ENCODE data around the gene ATP23. TPM values are rescaled to one million over a fixed set of nuclear protein-coding genes. Genes with fewer than 3 reads are reported as not detected.

The ATP23 gene
- total RNA-seq = 1 to 10 TPM; 5.6 to 5.7 TPM
- long read RNA-seq, donor 1, partial matches to known transcripts = 0 of 4 reads
- long read RNA-seq, donor 1, other reads (novel, unspliced or antisense) = 1 of 4 reads
- long read RNA-seq, donor 2, transcript ATP23-201 (6 exons, 1,245 nt) = major isoform, 13 of 17 reads
- long read RNA-seq, donor 2, partial matches to known transcripts = 0 of 17 reads
- long read RNA-seq, donor 2, other reads (novel, unspliced or antisense) = 4 of 17 reads

GRCh38 chr12:57941165-57941894 is at the start of gene ATP23:
Gene ATP23 (plus strand): TSS chr12:57941567. CDS start chr12:57941702, 135 bp downstream.
- DNase-seq (ENCODE audit: low spot score) = peak; percentile 97
- intact Hi-C loops (cut with DNase I) = no loop called here

GRCh38 chr12:57892232-57892972 is 49.0 kb upstream of the ATP23 start:
- intact Hi-C loops (cut with DNase I) = no loop called here

GRCh38 chr12:57893431-57894353 is 47.7 kb upstream of the ATP23 start:
- peak; percentile 96 for DNase-seq (ENCODE audit: low spot score)
- intact Hi-C loops (cut with DNase I) = no loop called here

More at GRCh38 chr12:57892232-57892972, 49.0 kb upstream of the ATP23 start:
- DNase-seq (ENCODE audit: low spot score) = no peak

GRCh38 chr12:57894399-57895292 is 46.7 kb upstream of the ATP23 start:
- DNase-seq (ENCODE audit: low spot score) = no peak
- intact Hi-C loops (cut with DNase I) = no loop called here

- no peak for DNase-seq (ENCODE audit: low spot score)
- intact Hi-C loops (cut with DNase I) = loop anchor here (1.0 to 2.0 kb wide), 2 partner anchors 51 to 141 kb away; no protein-coding TSS in a partner anchor
Observed at GRCh38 chr12:57895389-57896114, 45.8 kb upstream of the ATP23 start.

- intact Hi-C loops (cut with DNase I) = loop anchor here (1.0 to 2.0 kb wide), 2 partner anchors 51 to 142 kb away; no protein-coding TSS in a partner anchor
- no peak for DNase-seq (ENCODE audit: low spot score)
Observed at GRCh38 chr12:57896115-57896433, 45.3 kb upstream of the ATP23 start.

GRCh38 chr12:57896434-57897201 is 44.7 kb upstream of the ATP23 start:
- peak; percentile 92 for DNase-seq (ENCODE audit: low spot score)
- intact Hi-C loops (cut with DNase I) = loop anchor here (1.0 to 2.0 kb wide), 2 partner anchors 52 to 142 kb away; no protein-coding TSS in a partner anchor

- intact Hi-C loops (cut with DNase I) = loop anchor here in 1 of 2 donors (2.0 kb wide), 1 partner anchor 53 kb away; no protein-coding TSS in a partner anchor
- DNase-seq (ENCODE audit: low spot score) = no peak
Observed at GRCh38 chr12:57897286-57897974, 43.9 kb upstream of the ATP23 start.

GRCh38 chr12:57898308-57898970 is 42.9 kb upstream of the ATP23 start:
- DNase-seq (ENCODE audit: low spot score) = no peak
- intact Hi-C loops (cut with DNase I) = no loop called here

- intact Hi-C loops (cut with DNase I) = no loop called here
- DNase-seq (ENCODE audit: low spot score) = no peak
Observed at GRCh38 chr12:57899010-57899662, 42.2 kb upstream of the ATP23 start.

GRCh38 chr12:57902478-57902969 is 38.8 kb upstream of the ATP23 start:
- no peak for DNase-seq (ENCODE audit: low spot score)
- intact Hi-C loops (cut with DNase I) = no loop called here

GRCh38 chr12:57904426-57904825 is 36.9 kb upstream of the ATP23 start:
- intact Hi-C loops (cut with DNase I) = loop anchor here in 1 of 2 donors (2.0 kb wide), 1 partner anchor 74 kb away; no protein-coding TSS in a partner anchor
- no peak for DNase-seq (ENCODE audit: low spot score)

GRCh38 chr12:57904848-57905811 is 36.2 kb upstream of the ATP23 start:
- intact Hi-C loops (cut with DNase I) = loop anchor here in 1 of 2 donors (2.0 kb wide), 1 partner anchor 74 kb away; no protein-coding TSS in a partner anchor
- peak; percentile 95 for DNase-seq (ENCODE audit: low spot score)

All from posterior vena cava (tissue), 2 donors.